ENCODE results near the gene ACSS3.
"Not testable (repeated sequence)": the region's sequence is repeated elsewhere in the genome, so short reads cannot be mapped to it uniquely, and the experiment has no call there.

ACSS3 gene

GRCh38 chr12:81209012-81209411, 131.1 kb downstream of the ACSS3 start:
- ChIA-PET CTCF (no interaction called here), POLR2A (no interaction called here)
- DNase-seq (ENCODE audit: extremely low spot score), result no peak
- no peak for TF ChIP-seq CTCF (IDR thresholded peaks at IDR 0.05; ENCODE audit: control extremely low read depth, extremely low read depth, low read depth, missing control alignments)

- POLR2A ChIA-PET; DNase-seq (ENCODE audit: extremely low spot score): not testable (repeated sequence)
These were observed 131.9 kb downstream of the ACSS3 start for GRCh38 chr12:81209772-81210225.

GRCh38 chr12:81211306-81211705, 133.4 kb downstream of the ACSS3 start:
- no peak for TF ChIP-seq CTCF (IDR thresholded peaks at IDR 0.05; ENCODE audit: control extremely low read depth, extremely low read depth, low read depth, missing control alignments)
- POLR2A ChIA-PET, result no interaction called here
- DNase-seq (ENCODE audit: extremely low spot score), result no peak
- CTCF ChIA-PET, result no interaction called here

More at GRCh38 chr12:81209772-81210225, 131.9 kb downstream of the ACSS3 start:
- CTCF ChIA-PET, result not testable (repeated sequence)

GRCh38 chr12:81212996-81213696, 135.3 kb downstream of the ACSS3 start:
- POLR2A ChIA-PET, result no interaction called here
- no peak for TF ChIP-seq CTCF (IDR thresholded peaks at IDR 0.05; ENCODE audit: control extremely low read depth, extremely low read depth, low read depth, missing control alignments)
- DNase-seq (ENCODE audit: extremely low spot score), result no peak
- CTCF ChIA-PET, result interaction anchor here (0.8 kb wide), 1 partner anchor 16 kb away, joined by 3 read pairs; no protein-coding TSS in a partner anchor

- DNase-seq (ENCODE audit: extremely low spot score), result no peak
- POLR2A ChIA-PET, result no interaction called here
- CTCF ChIA-PET, result interaction anchor here (1.0 to 1.2 kb wide), 3 partner anchors 13 to 24 kb away, joined by 3 read pairs; no protein-coding TSS in a partner anchor
- no peak for TF ChIP-seq CTCF (IDR thresholded peaks at IDR 0.05; ENCODE audit: control extremely low read depth, extremely low read depth, low read depth, missing control alignments)
These were observed 138.9 kb downstream of the ACSS3 start for GRCh38 chr12:81216739-81217138.

- no peak for DNase-seq (ENCODE audit: extremely low spot score)
- ChIA-PET CTCF (no interaction called here), POLR2A (no interaction called here)
- no peak for TF ChIP-seq CTCF (IDR thresholded peaks at IDR 0.05; ENCODE audit: control extremely low read depth, extremely low read depth, low read depth, missing control alignments)
These were observed 143.8 kb downstream of the ACSS3 start for GRCh38 chr12:81221681-81222080.

- ChIA-PET CTCF (no interaction called here), POLR2A (no interaction called here)
- TF ChIP-seq CTCF (IDR thresholded peaks at IDR 0.05; ENCODE audit: control extremely low read depth, extremely low read depth, low read depth, missing control alignments), result no peak
- DNase-seq (ENCODE audit: extremely low spot score), result no peak
These were observed 145.1 kb downstream of the ACSS3 start for GRCh38 chr12:81222846-81223592.
